Breast epithelium (tissue), 4 donors: ENCODE data around the gene PHACTR1. TPM values are rescaled to one million over a fixed set of nuclear protein-coding genes. Genes with fewer than 3 reads are reported as not detected.

Experiments
- DNase-seq, 2 donors: peaks; one replicate each; pipeline ENCODE4 v3.0.0-alpha.2; 2019; ENCODE audit warnings: low spot score in 2 of 2
- H3K27ac ChIP-seq, 2 donors: fragments of 200-600 bp; sonication (generic) in 1 of 2; one replicate each; pipeline ENCODE4 v1.5.1; 2016 to 2019; ENCODE audit warnings: mild to moderate bottlenecking in 1 of 2
- H3K27me3 ChIP-seq, 2 donors: fragments of 200-600 bp; sonication (generic) in 1 of 2; one replicate each; pipeline versions ENCODE4 v1.5.1 to v1.6.0; 2017 to 2019; ENCODE audit warnings: control low read depth in 1 of 2, mild to moderate bottlenecking in 1 of 2
- H3K36me3 ChIP-seq: fragments of 200-600 bp; one replicate; pipeline ENCODE4 v1.5.1; 2019
- H3K4me1 ChIP-seq, 2 donors: fragments of 200-600 bp; sonication (generic); one replicate each; pipeline ENCODE4 v1.5.1; 2016 to 2019; ENCODE audit warnings: control low read depth in 1 of 2
- H3K4me3 ChIP-seq, 3 donors: fragments of 200-600 bp; sonication (generic); 1 replicate in 2 of 3; 2 replicates in 1 of 3; pipeline ENCODE4 v1.5.1; 2016 to 2019; ENCODE audit warnings: mild to moderate bottlenecking in 3 of 3, moderate library complexity in 2 of 3
- H3K9me3 ChIP-seq, 2 donors: fragments of 200-600 bp; sonication (generic) in 1 of 2; one replicate each; pipeline ENCODE4 v1.5.1; 2016 to 2019; ENCODE audit warnings: control low read depth in 1 of 2
- CTCF ChIP-seq, 3 donors: fragments of 450-650 bp; IDR thresholded peaks; one replicate each; pipeline ENCODE4 v1.5.1; 2016 to 2017; ENCODE audit warnings: antibody characterized with exemption in 3 of 3, mild to moderate bottlenecking in 3 of 3, moderate library complexity in 3 of 3
- POLR2A ChIP-seq: fragments of 450-650 bp; IDR thresholded peaks from one replicate; pipeline ENCODE4 v1.6.1; 2016; ENCODE audit warnings: antibody characterized with exemption, mild to moderate bottlenecking, moderate library complexity
- POLR2AphosphoS5 ChIP-seq, 3 donors: sonication (generic); formaldehyde crosslinking; IDR thresholded peaks; one replicate each; pipeline ENCODE4 v1.6.1; 2017; ENCODE audit warnings: antibody characterized with exemption in 3 of 3
- intact Hi-C: fragments of 100-400 bp; cut with DNase I; formaldehyde crosslinking; loops from one replicate; pipeline ENCODE4 v1.15.1; 2023; ENCODE audit warnings: low total_unique reads
- total RNA-seq, 3 donors: library from RNA; depleted of rRNA; stranded (reverse); fragments of >200 nt; gene quantifications; one replicate each; pipeline ENCODE4 v1.1.0, GENCODE V29; 2016

The PHACTR1 gene
- total RNA-seq, 3 donors from 2014 or later: 4.1 to 5.6 (median 4.6) TPM

GRCh38 chr6:12924911-12925310 is 208.3 kb downstream of the PHACTR1 start:
- Histone ChIP-seq H3K36me3 (no peaks in the 10 kb centered on the region), H3K27ac (no peak overlapping the region), H3K4me1 (no peaks in the 10 kb centered on the region), H3K9me3 (no peaks in the 10 kb centered on the region), H3K27me3 (peaks cover 0 to 2% of the 10 kb centered on the region in 2 donors), H3K4me3 (no peak overlapping the region)
- intact Hi-C loops: no loop called here
- no peak for DNase-seq
- TF ChIP-seq POLR2A (no peak), CTCF (IDR thresholded peaks at IDR 0.05) (no peak), POLR2AphosphoS5 (IDR thresholded peaks at IDR 0.05) (no peak)

- no peak overlapping the region for H3K4me3 ChIP-seq
- H3K27ac ChIP-seq: no peak overlapping the region
- TF ChIP-seq POLR2A (no peak), CTCF (IDR thresholded peaks at IDR 0.05) (no peak)
- no peaks in the 10 kb centered on the region for H3K9me3 ChIP-seq
- intact Hi-C loops: no loop called here
- no peaks in the 10 kb centered on the region for H3K36me3 ChIP-seq
- peaks cover 0 to 2% of the 10 kb centered on the region in 2 donors for H3K27me3 ChIP-seq
- no peak for DNase-seq
- H3K4me1 ChIP-seq: no peaks in the 10 kb centered on the region
Observed at GRCh38 chr6:12927746-12928145, 211.2 kb downstream of the PHACTR1 start.

- Histone ChIP-seq H3K27me3 (peaks cover 0 to 2% of the 10 kb centered on the region in 2 donors), H3K9me3 (no peaks in the 10 kb centered on the region), H3K4me1 (no peaks in the 10 kb centered on the region), H3K36me3 (no peaks in the 10 kb centered on the region), H3K27ac (no peak overlapping the region), H3K4me3 (no peak overlapping the region)
- TF ChIP-seq CTCF (IDR thresholded peaks at IDR 0.05): no peak
- TF ChIP-seq POLR2AphosphoS5 (IDR thresholded peaks at IDR 0.05): no peak
- TF ChIP-seq POLR2A: no peak
- intact Hi-C loops: no loop called here
- DNase-seq: no peak
Observed at GRCh38 chr6:12929678-12930077, 213.1 kb downstream of the PHACTR1 start.

GRCh38 chr6:12931639-12932038 is 215.1 kb downstream of the PHACTR1 start:
- TF ChIP-seq POLR2A: no peak
- no peak for TF ChIP-seq POLR2AphosphoS5 (IDR thresholded peaks at IDR 0.05)
- no peak for TF ChIP-seq CTCF (IDR thresholded peaks at IDR 0.05)
- no peaks in the 10 kb centered on the region for H3K9me3 ChIP-seq
- no peaks in the 10 kb centered on the region for H3K36me3 ChIP-seq
- no peak for DNase-seq
- H3K27me3 ChIP-seq: no peaks in the 10 kb centered on the region
- intact Hi-C loops: no loop called here
- no peaks in the 10 kb centered on the region for H3K4me1 ChIP-seq
- H3K27ac ChIP-seq: no peak overlapping the region
- H3K4me3 ChIP-seq: no peak overlapping the region

- intact Hi-C loops: no loop called here
- no peak overlapping the region for H3K27ac ChIP-seq
- no peak overlapping the region for H3K4me3 ChIP-seq
- TF ChIP-seq CTCF (IDR thresholded peaks at IDR 0.05): no peak
- no peak for TF ChIP-seq POLR2AphosphoS5 (IDR thresholded peaks at IDR 0.05)
- no peak for TF ChIP-seq POLR2A
- H3K27me3 ChIP-seq: no peaks in the 10 kb centered on the region
- no peaks in the 10 kb centered on the region for H3K4me1 ChIP-seq
- no peak for DNase-seq
- no peaks in the 10 kb centered on the region for H3K9me3 ChIP-seq
- no peaks in the 10 kb centered on the region for H3K36me3 ChIP-seq
Observed at GRCh38 chr6:12935637-12936036, 219.1 kb downstream of the PHACTR1 start.
